ENCODE data around the gene HDAC9. TPM values are rescaled to one million over a fixed set of nuclear protein-coding genes. Genes with fewer than 3 reads are reported as not detected.

HDAC9 gene
- total RNA-seq, 2 experiments from 2014 or later = 0.69 to 0.94 TPM

GRCh38 chr7:18786196-18786727, 290.7 kb downstream of the HDAC9 start:
- ChIA-PET CTCF (no interaction called here), POLR2A (no interaction called here)
- no peak overlapping the region for H3K4me3 Mint-ChIP-seq
- intact Hi-C loops (cut with DNase I, micrococcal nuclease) = no loop called here
- H3K4me1 Mint-ChIP-seq = no peaks in the 10 kb centered on the region
- ATAC-seq (no peak), DNase-seq (no peak)
- H3K27ac Mint-ChIP-seq = no peak overlapping the region
- H3K27me3 Mint-ChIP-seq = no peaks in the 10 kb centered on the region
- H3K9me3 Mint-ChIP-seq (ENCODE audit: low read depth) = peaks cover 8% of the 10 kb centered on the region
- no peaks in the 10 kb centered on the region for H3K36me3 Mint-ChIP-seq (ENCODE audit: low read depth)

DNA sequence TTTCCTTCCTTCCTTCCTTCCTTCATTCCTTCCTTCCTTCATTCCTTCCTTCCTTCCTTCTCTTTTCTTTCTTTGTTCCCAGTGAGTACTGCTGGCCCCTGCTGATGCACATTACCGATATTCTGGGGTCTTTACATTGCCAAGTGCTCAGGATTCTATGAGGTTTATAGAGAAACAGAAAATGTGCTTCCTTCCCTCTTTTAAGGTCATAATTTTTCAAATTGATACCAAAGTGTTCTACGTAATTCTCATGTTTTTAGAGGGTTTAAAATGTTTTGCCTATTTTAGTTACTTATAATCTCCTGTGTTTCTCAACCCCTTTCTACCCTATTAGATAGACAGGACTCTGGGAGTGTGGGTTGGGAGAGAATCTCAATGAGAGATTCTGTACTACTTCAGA, 291.2 kb downstream of the HDAC9 start:
- ATAC-seq (no peak), DNase-seq (no peak)
- intact Hi-C loops (cut with DNase I, micrococcal nuclease) = no loop called here
- no peak overlapping the region for H3K4me3 Mint-ChIP-seq
- H3K36me3 Mint-ChIP-seq (ENCODE audit: low read depth) = no peaks in the 10 kb centered on the region
- POLR2A ChIA-PET = no interaction called here
- CTCF ChIA-PET = no interaction called here
- H3K27ac Mint-ChIP-seq = no peak overlapping the region
- no peaks in the 10 kb centered on the region for H3K4me1 Mint-ChIP-seq
- H3K9me3 Mint-ChIP-seq (ENCODE audit: low read depth) = peaks cover 8% of the 10 kb centered on the region
- no peaks in the 10 kb centered on the region for H3K27me3 Mint-ChIP-seq

DNA sequence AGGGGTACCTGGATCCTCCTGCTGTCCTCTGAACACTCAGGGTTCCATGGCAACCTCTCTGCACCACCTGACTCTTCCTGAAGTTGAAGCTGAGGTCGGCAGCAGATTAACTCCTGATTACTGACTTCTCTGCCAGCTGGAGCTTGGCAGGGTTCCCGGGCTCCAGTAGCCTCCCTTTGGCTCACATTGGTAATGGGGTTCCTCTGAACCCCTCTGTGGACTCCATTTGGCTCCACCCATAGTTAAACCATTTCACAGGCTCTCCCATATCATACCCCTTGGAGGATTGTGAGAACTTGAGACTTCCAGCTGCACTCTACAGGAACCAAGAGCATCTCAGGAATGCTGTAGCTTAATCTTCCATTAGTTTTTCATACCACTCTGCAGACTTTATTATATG, 292.5 kb downstream of the HDAC9 start:
- peaks cover 8% of the 10 kb centered on the region for H3K9me3 Mint-ChIP-seq (ENCODE audit: low read depth)
- H3K27me3 Mint-ChIP-seq = no peaks in the 10 kb centered on the region
- intact Hi-C loops (cut with DNase I, micrococcal nuclease) = no loop called here
- no peak overlapping the region for H3K27ac Mint-ChIP-seq
- no peak overlapping the region for H3K4me3 Mint-ChIP-seq
- DNase-seq (no peak), ATAC-seq (no peak)
- no peaks in the 10 kb centered on the region for H3K36me3 Mint-ChIP-seq (ENCODE audit: low read depth)
- ChIA-PET CTCF (no interaction called here), POLR2A (no interaction called here)
- H3K4me1 Mint-ChIP-seq = no peaks in the 10 kb centered on the region

DNA sequence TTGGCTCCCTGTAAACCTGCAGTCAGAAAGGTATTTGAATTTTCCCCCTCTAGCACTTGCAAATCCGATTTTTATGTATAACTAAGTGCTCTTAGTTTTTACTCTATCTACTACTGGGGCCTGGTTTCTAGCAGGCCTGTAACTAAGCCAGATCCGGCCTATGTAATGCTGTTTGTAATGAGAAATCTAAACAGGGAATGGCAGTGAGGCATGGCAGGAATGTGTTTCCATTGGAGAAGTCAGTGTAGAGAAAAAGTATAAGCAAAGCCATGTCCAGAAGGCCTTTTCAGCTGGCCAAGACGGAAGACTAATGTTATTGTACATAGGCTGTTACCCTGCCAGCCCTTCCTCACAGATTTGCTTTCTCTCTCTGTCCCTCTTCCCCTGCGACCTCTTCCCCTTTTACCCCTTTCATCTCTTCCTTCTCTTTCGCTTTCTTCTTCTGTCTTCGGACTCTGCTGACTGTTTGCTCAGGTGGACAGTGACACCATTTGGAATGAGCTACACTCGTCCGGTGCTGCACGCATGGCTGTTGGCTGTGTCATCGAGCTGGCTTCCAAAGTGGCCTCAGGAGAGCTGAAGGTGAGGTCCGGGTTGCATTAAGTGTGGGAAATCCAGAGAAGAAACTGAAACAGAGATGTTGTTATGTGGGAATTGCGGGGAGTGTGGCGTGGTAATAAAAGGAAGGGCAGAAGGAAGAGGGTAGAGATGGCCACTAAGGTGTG, 297.5 kb downstream of the HDAC9 start:
- no peak overlapping the region for H3K4me3 Mint-ChIP-seq
- H3K27me3 Mint-ChIP-seq = no peaks in the 10 kb centered on the region
- DNase-seq = no peak
- H3K36me3 Mint-ChIP-seq (ENCODE audit: low read depth) = no peaks in the 10 kb centered on the region
- ChIA-PET CTCF (no interaction called here), POLR2A (no interaction called here)
- peaks cover 2% of the 10 kb centered on the region for H3K9me3 Mint-ChIP-seq (ENCODE audit: low read depth)
- no peak overlapping the region for H3K27ac Mint-ChIP-seq
- no peaks in the 10 kb centered on the region for H3K4me1 Mint-ChIP-seq
- intact Hi-C loops (cut with DNase I, micrococcal nuclease) = no loop called here
- ATAC-seq = no peak

GRCh38 chr7:18796216-18796615, 300.7 kb downstream of the HDAC9 start:
- CTCF ChIA-PET = interaction anchor here (0.6 kb wide), 1 partner anchor 383 kb away, joined by 3 read pairs; no protein-coding TSS in a partner anchor
- Mint-ChIP-seq H3K4me1 (no peaks in the 10 kb centered on the region), H3K4me3 (no peak overlapping the region), H3K27me3 (no peaks in the 10 kb centered on the region), H3K36me3 (ENCODE audit: low read depth) (no peaks in the 10 kb centered on the region), H3K27ac (no peak overlapping the region), H3K9me3 (ENCODE audit: low read depth) (no peaks in the 10 kb centered on the region)
- intact Hi-C loops (cut with DNase I, micrococcal nuclease) = no loop called here
- DNase-seq (no peak), ATAC-seq (no peak)
- POLR2A ChIA-PET = no interaction called here

DNA sequence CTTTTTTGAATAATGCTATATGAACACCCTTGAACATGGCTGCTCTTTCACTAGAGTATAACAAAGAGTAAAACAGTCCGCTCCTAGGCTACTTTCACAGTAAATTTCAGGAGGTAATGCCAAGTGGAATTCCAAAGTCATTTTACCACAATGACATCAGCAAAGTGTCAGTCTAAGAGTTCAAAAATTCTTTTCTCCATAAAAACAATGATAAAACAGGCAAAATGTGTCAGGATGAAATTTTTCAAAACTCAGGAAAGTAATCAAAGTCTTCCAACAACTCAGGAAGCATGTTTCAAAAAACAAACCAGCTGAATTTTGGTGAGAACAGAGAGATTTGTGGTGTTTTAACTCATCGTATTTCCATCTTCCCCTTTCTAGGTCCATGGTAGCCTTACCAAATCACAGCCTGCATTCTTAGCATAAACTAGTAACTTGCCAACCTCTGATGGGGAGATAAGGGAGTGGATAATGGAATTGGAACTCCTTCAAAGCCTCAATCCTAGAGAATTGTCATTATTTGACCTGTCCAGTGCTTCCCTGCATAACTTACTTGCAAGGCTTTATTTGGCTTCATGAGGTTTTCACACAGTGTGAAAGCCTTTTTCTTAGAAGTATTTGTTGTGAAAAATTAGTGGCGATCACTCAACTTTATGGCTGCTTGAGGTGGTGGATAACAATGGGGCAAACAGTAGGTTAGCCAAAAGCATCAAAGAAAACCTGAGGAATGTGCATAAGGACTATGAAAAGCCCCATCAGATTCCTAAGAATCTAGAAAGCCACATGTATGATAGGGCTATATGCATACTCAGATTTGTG, 302.7 kb downstream of the HDAC9 start:
- Mint-ChIP-seq H3K9me3 (ENCODE audit: low read depth) (no peaks in the 10 kb centered on the region), H3K27me3 (no peaks in the 10 kb centered on the region), H3K27ac (no peak overlapping the region), H3K36me3 (ENCODE audit: low read depth) (no peaks in the 10 kb centered on the region), H3K4me3 (no peak overlapping the region), H3K4me1 (no peaks in the 10 kb centered on the region)
- POLR2A ChIA-PET = no interaction called here
- intact Hi-C loops (cut with DNase I, micrococcal nuclease) = no loop called here
- DNase-seq (no peak), ATAC-seq (no peak)
- CTCF ChIA-PET = no interaction called here

- Mint-ChIP-seq H3K36me3 (ENCODE audit: low read depth) (no peaks in the 10 kb centered on the region), H3K9me3 (ENCODE audit: low read depth) (no peaks in the 10 kb centered on the region), H3K27me3 (no peaks in the 10 kb centered on the region), H3K4me3 (no peak overlapping the region), H3K27ac (no peak overlapping the region), H3K4me1 (no peaks in the 10 kb centered on the region)
- CTCF ChIA-PET = no interaction called here
- ATAC-seq (no peak), DNase-seq (no peak)
- POLR2A ChIA-PET = no interaction called here
- intact Hi-C loops (cut with DNase I, micrococcal nuclease) = no loop called here
These were observed 304.4 kb downstream of the HDAC9 start for GRCh38 chr7:18799899-18800298.

- DNase-seq (no peak), ATAC-seq (no peak)
- Mint-ChIP-seq H3K9me3 (ENCODE audit: low read depth) (peaks cover 6% of the 10 kb centered on the region), H3K36me3 (ENCODE audit: low read depth) (no peaks in the 10 kb centered on the region), H3K4me1 (no peaks in the 10 kb centered on the region), H3K27ac (no peak overlapping the region), H3K4me3 (no peak overlapping the region), H3K27me3 (no peaks in the 10 kb centered on the region)
- CTCF ChIA-PET = no interaction called here
- POLR2A ChIA-PET = no interaction called here
- intact Hi-C loops (cut with DNase I, micrococcal nuclease) = no loop called here
These were observed 308.4 kb downstream of the HDAC9 start for GRCh38 chr7:18803923-18804322.

DNA sequence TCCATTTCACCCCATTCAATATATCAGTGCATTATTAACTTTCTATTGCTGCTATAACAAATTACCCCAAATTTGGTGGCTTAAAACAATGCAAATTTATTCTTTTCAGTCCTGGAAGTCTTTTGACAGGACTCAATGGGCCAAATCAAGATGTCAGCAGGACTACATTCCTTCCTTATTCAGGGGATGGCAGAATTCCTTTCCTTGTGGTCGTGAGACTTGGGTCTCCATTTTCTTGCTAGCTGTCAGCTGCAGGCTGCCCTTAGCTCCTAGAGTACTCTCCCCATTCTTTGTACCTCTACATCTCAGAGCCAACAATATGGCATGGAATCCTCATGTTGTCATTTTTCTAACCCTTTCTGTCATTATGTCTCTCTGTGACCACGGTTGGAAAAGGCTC, 310.6 kb downstream of the HDAC9 start:
- ChIA-PET CTCF (interaction anchor here (0.7 kb wide), 1 partner anchor 350 kb away, joined by 3 read pairs; no protein-coding TSS in a partner anchor), POLR2A (no interaction called here)
- Mint-ChIP-seq H3K4me3 (no peak overlapping the region), H3K27me3 (no peaks in the 10 kb centered on the region), H3K36me3 (ENCODE audit: low read depth) (no peaks in the 10 kb centered on the region), H3K9me3 (ENCODE audit: low read depth) (peaks cover 8% of the 10 kb centered on the region), H3K27ac (no peak overlapping the region), H3K4me1 (no peaks in the 10 kb centered on the region)
- no peak for ATAC-seq
- intact Hi-C loops (cut with DNase I, micrococcal nuclease) = no loop called here
- DNase-seq = no peak

DNA sequence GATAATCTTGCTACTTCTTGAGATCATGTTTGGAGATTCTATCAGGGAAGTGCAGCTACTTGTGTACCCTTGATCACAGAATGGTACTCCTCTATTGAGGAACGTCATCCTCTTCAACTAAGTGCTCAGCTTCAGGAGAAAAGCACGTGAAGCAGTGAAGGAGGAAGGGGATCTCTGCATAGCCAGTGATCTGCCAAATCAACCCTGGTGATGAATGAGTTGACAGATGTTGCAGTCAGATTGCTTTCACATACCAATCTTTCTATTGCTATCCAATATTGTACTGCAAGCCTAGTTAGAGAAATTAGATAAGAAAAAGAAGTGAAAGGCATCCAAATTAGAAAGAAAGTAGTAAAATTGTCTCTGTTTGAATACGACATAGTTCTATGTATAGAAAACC, 312.5 kb downstream of the HDAC9 start:
- POLR2A ChIA-PET = no interaction called here
- intact Hi-C loops (cut with DNase I, micrococcal nuclease) = no loop called here
- no peaks in the 10 kb centered on the region for H3K4me1 Mint-ChIP-seq

GRCh38 chr7:18815261-18815960, 319.9 kb downstream of the HDAC9 start:
- ChIA-PET CTCF (interaction anchor here (0.8 kb wide), 1 partner anchor 144 kb away, joined by 3 read pairs; no protein-coding TSS in a partner anchor), POLR2A (interaction anchor here (0.7 kb wide), 1 partner anchor 78 kb away, joined by 3 read pairs; no protein-coding TSS in a partner anchor)
- H3K4me1 Mint-ChIP-seq = no peaks in the 10 kb centered on the region
- no peaks in the 10 kb centered on the region for H3K36me3 Mint-ChIP-seq (ENCODE audit: low read depth)
- H3K27ac Mint-ChIP-seq = no peak overlapping the region
- no peak overlapping the region for H3K4me3 Mint-ChIP-seq
- H3K9me3 Mint-ChIP-seq (ENCODE audit: low read depth) = peaks cover 6% of the 10 kb centered on the region
- ATAC-seq (no peak), DNase-seq (no peak)
- intact Hi-C loops (cut with DNase I, micrococcal nuclease) = no loop called here
- H3K27me3 Mint-ChIP-seq = no peaks in the 10 kb centered on the region

More for the DNA sequence above, 312.5 kb downstream of the HDAC9 start:
- no peak for ATAC-seq
- Mint-ChIP-seq H3K27me3 (no peaks in the 10 kb centered on the region), H3K27ac (no peak overlapping the region), H3K36me3 (ENCODE audit: low read depth) (no peaks in the 10 kb centered on the region), H3K9me3 (ENCODE audit: low read depth) (peaks cover 14% of the 10 kb centered on the region), H3K4me3 (no peak overlapping the region)
- no peak for DNase-seq
- CTCF ChIA-PET = no interaction called here

Measured in activated CD4-positive, alpha-beta T cell treated with anti-CD3 and anti-CD28 coated beads for 36 hours (primary cell).